GM08714 (cell line): ENCODE measurements around the gene PXDN.
"Not testable (repeated sequence)": the region's sequence is repeated elsewhere in the genome, so short reads cannot be mapped to it uniquely, and the experiment has no call there.

Experiments
- H3K4me3 ChIP-seq: fragments of 200-500 bp; sonication (Bioruptor generic); 2 replicates; pipeline ENCODE4 v1.5.1; 2014; ENCODE audit warnings: mild to moderate bottlenecking, low read length, inconsistent platforms
- ZNF274 ChIP-seq: IDR thresholded peaks from 2 replicates; pipeline ENCODE4 v1.6.1; 2012; ENCODE audit warnings: mild to moderate bottlenecking, low read depth, low read length

The PXDN gene

DNA sequence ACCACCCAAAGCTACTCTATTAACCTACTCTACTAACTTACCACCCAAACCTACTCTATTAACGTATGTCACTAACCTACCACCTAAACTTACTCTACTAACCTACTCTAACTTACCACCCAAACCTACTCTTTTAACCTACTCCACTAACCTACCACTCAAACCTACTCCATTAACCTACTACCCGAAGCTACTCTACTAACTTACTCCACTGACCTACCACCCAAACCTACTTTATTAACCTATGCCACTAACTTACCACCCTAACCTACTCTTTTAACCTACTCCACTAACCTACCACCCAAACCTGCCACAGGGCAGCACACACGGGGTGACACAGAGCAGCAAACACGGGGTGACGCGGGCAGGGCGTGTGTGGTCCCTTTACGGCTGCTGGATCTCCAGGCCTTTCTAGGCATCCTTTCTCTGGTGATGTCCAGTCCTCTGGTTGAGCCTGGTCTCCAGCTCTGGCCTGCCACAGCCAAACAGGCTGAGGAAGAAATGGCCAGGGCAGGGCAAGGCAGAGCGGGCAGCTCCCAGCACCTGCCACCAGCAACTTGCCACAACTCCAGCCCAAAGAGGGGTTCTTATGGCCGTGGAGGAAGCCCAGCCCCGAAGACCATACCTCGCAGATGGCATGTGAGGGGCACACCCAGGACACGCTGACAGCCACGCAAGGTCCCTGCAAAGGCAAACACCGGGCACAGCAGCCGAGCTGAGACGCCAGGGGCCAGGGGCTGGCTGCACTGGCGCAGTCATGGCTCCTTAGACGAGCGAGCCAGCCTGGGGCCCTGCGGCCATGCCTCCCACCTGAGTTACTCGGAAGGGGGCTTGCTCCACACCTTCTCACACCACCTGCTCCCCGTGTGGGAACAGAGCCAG is 25.7 kb downstream of the PXDN start:
- H3K4me3 ChIP-seq: no peak overlapping the region
- TF ChIP-seq ZNF274: no peak

DNA sequence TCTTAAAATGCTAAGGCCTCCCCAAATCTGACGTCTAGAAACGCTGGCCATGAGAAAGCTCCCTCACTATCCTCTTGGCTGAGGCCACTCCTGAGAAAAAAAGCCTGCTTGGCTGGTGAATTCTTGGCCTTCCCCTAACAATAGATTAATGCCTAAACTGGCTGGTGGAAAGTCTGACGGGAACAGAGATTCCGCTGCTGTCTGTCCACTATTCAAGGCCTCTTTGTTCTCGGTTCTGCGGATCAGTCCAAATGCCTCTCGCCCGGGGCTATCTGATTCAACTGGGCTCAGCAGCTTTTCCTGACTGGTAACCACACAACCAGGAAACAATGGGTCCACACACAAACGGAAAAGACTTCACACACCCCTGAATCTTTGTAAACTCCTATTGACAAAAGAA is 27.2 kb downstream of the PXDN start:
- TF ChIP-seq ZNF274: no peak

GRCh38 chr2:1716441-1716840 is 27.9 kb downstream of the PXDN start:
- no peak for TF ChIP-seq ZNF274
- no peak overlapping the region for H3K4me3 ChIP-seq

More for the DNA sequence above, 27.2 kb downstream of the PXDN start:
- no peak overlapping the region for H3K4me3 ChIP-seq

DNA sequence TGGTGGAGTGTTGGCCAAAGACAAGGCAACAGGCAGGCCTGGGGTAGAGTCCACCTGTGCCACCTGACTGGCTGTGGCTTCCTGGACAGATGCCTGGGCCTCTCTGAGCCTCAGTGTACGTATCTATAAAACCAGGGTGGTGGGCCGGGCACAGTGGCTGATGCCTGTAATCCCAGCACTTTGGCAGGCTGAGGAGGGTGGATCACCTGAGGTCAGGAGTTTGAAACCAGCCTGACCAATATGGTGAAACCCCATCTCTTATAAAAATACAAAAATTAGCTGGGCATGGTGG is 28.4 kb downstream of the PXDN start:
- not testable (repeated sequence) for H3K4me3 ChIP-seq

GRCh38 chr2:1715184-1716013 is 28.9 kb downstream of the PXDN start:
- H3K4me3 ChIP-seq: no peak overlapping the region
- TF ChIP-seq ZNF274: no peak

DNA sequence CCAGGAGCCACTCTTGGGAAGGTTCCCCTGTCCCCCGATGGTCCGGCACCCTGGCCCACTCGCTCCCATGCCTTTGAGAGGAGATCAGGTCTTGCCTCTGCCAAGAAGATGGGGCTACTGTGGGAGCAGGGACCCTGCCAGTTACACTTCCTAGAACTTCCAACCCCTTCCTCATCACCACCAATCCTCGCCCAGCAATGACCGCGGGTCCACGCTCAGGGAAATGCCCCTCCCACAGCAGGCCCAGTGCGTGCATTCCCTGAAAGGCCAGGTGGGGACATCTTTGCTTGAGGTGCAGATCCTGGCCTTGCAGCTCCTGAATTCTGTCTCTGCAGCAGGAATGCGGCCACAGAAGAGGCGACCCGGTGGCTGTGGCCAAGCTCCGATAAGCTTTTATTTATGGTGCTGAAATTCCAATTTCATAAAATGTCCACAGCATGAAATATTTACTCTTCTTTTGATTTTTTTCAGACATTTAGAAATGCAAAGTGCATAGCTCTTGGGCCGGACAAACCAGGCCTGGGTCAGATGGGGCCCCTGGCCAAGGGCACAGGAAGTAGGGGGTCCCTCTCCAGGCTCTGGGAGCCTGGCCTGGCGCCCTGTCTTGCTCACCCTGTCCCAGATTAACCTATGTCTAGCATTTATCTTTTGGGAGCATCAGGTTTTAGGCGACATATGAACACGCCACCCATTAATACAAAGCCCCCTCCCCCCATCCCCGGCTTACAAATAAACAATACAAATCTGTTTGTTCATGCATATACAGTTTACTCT is 29.8 kb downstream of the PXDN start:
- no peak overlapping the region for H3K4me3 ChIP-seq
- no peak for TF ChIP-seq ZNF274

DNA sequence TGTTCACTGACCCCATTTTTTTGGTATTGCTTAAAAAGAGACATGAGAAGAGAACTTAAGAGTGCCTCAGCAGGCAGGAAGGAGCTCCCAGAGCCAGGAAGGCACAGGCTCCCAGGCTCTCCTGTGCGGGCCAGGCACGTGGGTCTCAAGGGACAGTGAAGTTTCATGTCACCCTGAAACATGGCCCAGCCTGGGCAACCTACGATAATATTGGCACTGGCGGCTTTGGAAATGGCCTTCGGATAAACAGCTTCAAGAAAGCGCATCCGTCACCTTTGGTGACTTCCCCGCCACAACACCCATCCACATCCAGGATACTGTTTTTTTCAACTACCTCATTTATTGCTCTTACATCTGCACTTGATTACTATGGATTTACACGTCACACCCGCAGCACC is 30.5 kb downstream of the PXDN start:
- no peak overlapping the region for H3K4me3 ChIP-seq
- no peak for TF ChIP-seq ZNF274

- H3K4me3 ChIP-seq: no peak overlapping the region
- TF ChIP-seq ZNF274: no peak
Observed at GRCh38 chr2:1713142-1713838, 31.0 kb downstream of the PXDN start.

DNA sequence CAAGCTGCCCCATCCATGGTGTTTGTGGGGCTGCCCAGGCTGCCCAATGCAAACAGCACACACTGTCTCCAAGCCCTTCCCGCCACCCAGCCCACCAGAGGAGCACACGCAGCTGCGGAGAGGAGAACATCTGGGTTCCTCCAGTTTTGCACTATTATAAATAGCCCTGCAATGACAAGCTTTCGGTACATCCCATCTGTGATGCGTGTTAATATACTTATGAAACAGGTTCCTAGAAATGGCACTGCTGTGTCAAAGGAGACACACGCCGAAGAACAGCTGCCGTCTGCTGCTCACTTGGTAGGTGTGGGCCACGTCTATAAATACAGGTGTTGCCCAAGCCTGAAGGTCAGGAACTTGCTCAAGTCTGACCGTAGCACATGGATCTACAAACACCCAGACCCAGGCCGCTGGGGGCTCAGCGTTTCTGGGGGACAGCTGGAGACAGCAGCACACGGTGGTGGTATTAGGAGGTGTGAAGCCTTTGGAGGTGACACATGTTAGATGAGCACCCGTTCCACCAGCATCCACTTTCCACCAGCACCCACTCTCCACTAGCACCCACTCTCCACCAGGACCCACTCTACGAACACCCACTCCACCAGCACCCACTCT is 34.3 kb downstream of the PXDN start:
- H3K4me3 ChIP-seq: no peak overlapping the region
- no peak for TF ChIP-seq ZNF274

DNA sequence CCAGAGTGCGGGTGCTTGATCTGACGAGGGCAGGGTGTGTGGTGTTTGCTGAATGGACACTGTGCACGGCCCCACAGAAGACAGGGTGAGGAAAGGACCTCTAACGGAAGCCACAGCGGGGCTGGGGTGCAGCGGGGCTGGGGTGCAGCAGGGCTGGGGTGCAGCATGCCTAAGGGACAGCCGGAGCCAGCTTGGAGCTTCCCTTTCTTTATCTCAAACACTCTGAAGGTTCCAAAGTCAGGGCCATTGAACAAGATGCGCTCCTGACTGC is 35.0 kb downstream of the PXDN start:
- no peak overlapping the region for H3K4me3 ChIP-seq

DNA sequence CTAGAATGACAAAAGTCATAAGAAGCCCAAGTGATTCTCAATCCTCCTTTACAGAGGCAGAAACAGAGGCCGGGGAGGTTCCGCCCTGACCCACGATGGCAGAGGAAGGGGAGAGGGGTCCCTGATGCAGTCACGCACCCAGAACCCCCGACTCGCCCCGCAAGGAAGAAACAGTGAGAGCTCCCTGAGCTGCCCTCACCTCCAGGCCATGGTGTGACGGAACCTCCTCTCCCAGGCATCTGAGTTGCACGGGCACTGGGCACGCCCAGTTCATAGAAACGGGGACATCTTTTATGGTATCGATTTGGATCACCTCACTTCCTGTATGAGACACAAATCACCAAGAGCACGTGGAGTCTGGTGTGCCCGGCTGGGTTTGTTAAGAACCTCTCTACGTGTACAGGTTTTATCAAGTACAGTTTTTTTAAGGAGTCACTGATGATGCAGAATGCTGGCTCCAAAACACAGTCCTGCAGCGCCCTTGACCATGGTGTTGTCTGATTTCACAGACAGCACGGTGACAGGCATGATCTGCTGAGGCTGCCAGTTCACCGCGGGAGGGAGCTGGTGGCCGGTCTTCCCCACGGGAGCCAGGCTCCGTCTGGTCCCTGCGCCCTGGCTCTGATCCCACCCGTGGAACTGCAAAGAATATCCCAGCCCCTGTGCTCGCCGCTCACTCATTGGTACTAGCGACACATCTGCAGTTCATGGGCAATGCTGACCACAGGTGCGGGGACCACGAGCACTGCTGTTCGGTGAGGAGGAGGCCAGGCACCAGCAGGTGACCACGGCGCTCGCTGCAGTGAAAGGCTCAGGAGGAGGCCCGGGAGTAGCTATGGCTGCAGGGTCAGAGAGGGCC is 35.6 kb downstream of the PXDN start:
- no peak for TF ChIP-seq ZNF274

More for the DNA sequence above, 35.0 kb downstream of the PXDN start:
- no peak for TF ChIP-seq ZNF274

GRCh38 chr2:1707771-1708418 is 36.4 kb downstream of the PXDN start:
- H3K4me3 ChIP-seq: no peak overlapping the region
- TF ChIP-seq ZNF274: no peak

More for the DNA sequence above, 35.6 kb downstream of the PXDN start:
- no peak overlapping the region for H3K4me3 ChIP-seq

GRCh38 chr2:1706089-1706841 is 38.0 kb downstream of the PXDN start:
- H3K4me3 ChIP-seq: not testable (repeated sequence)
